ENCODE results near the gene RAB37. TPM values are rescaled to one million over a fixed set of nuclear protein-coding genes. Genes with fewer than 3 reads are reported as not detected.

The RAB37 gene
- total and polyA plus RNA-seq, 2 of the 13 experiments (the other 11 are each of a cell fraction or from before 2014, with no cell fraction given): 0.91 to 3.7 TPM

GRCh38 chr17:74748529-74749278, 11.6 kb downstream of the RAB37 start, which contains the start of gene NHERF1 (continued):
- TF ChIP-seq ZNF546 (CRISPR knock-in tag; conservative IDR thresholded peaks at IDR 0.05) (peak; percentile 68; the same call in 1 of the 2 replicates), NONO (IDR thresholded peaks at IDR 0.05) (no peak), NONO (CRISPR knock-in tag; conservative IDR thresholded peaks at IDR 0.05) (peak; percentile 89), CCDC6 (CRISPR knock-in tag; IDR thresholded peaks at IDR 0.05) (peak; percentile 90), U2AF2 (IDR thresholded peaks at IDR 0.05; ENCODE audit: low read depth, low read length) (no peak), E2F2 (CRISPR knock-in tag; IDR thresholded peaks at IDR 0.05; ENCODE audit: borderline replicate concordance) (peak; percentile 89), ZNF460 (CRISPR knock-in tag; IDR thresholded peaks at IDR 0.05; ENCODE audit: borderline replicate concordance) (0 out of 2 replicates have a peak, but pooled peaks have one; percentile 36), ZNF784 (CRISPR knock-in tag; IDR thresholded peaks at IDR 0.05; ENCODE audit: borderline replicate concordance) (peak; percentile 94), IKZF4 (CRISPR knock-in tag; IDR thresholded peaks at IDR 0.05; ENCODE audit: borderline replicate concordance, low read depth, not compliant biosample characterization) (peak; percentile 60), ELK4 (CRISPR knock-in tag; IDR thresholded peaks at IDR 0.05; ENCODE audit: borderline replicate concordance) (peak; percentile 73; the same call in 1 of the 2 replicates), GLI4 (CRISPR knock-in tag; IDR thresholded peaks at IDR 0.05; ENCODE audit: borderline replicate concordance) (peak; percentile 97), BCL6 (CRISPR knock-in tag; IDR thresholded peaks at IDR 0.05) (peak; percentile 53; the same call in 1 of the 2 replicates), GMEB1 (CRISPR knock-in tag; IDR thresholded peaks at IDR 0.05; ENCODE audit: borderline replicate concordance) (peak; percentile 79), SNAI1 (CRISPR knock-in tag; IDR thresholded peaks at IDR 0.05; ENCODE audit: borderline replicate concordance) (peak; percentile 75; the same call in 1 of the 2 replicates), MED8 (CRISPR knock-in tag; IDR thresholded peaks at IDR 0.05; ENCODE audit: insufficient replicate concordance) (peak; percentile 92), MEIS1 (CRISPR knock-in tag; IDR thresholded peaks at IDR 0.05; ENCODE audit: borderline replicate concordance) (no peak; the same call in 1 of the 2 replicates), MZF1 (CRISPR knock-in tag; IDR thresholded peaks at IDR 0.05; ENCODE audit: borderline replicate concordance) (no peak), ZNF296 (CRISPR knock-in tag; conservative IDR thresholded peaks at IDR 0.05) (no peak)

Data from HepG2 (cell line).